HepG2 (cell line): ENCODE data around the gene SYPL2. TPM values are rescaled to one million over a fixed set of nuclear protein-coding genes. Genes with fewer than 3 reads are reported as not detected.

Source experiments
- ATAC-seq: fragments of 200-7000 bp; cut with Tn5 transposase; 3 replicates; pipeline ENCODE4 v1.9.1; 2020; ENCODE audit warnings: mild to moderate bottlenecking, moderate library complexity
- BruUV-seq: library from RNA; stranded (reverse); fragments of 400-500 nt; replicated peaks from 2 replicates; lab custom pipeline; 2021; lab: Mats Ljungman, UMichigan
- CTCF ChIA-PET: fragments of 300-600 bp; formaldehyde crosslinking; extraction: SDS; loops from one replicate; lab custom pipeline; 2021; ENCODE audit warnings: low total read pairs, inconsistent platforms, low intra/inter-chr PET ratio; lab: Yijun Ruan, JAX
- POLR2A ChIA-PET: fragments of 350-600 bp; sonication (Branson Sonifier 250); formaldehyde crosslinking; loops from one replicate; lab custom pipeline; 2020; ENCODE audit warnings: antibody characterized with exemption, inconsistent platforms; lab: Yijun Ruan, JAX
- DNase-seq: peaks from one replicate; pipeline ENCODE4 v3.0.0-alpha.2; 2015; ENCODE audit warnings: low spot score
- FAIRE-seq: peaks from 3 replicates; lab custom pipeline; 2011; peaks lifted over from hg19 to GRCh38; lab: Jason Lieb, UNC
- H2AFZ ChIP-seq: one replicate; pipeline ENCODE4 v1.6.1; 2011; ENCODE audit warnings: low read length, inconsistent platforms
- H3K27ac ChIP-seq: fragments of 300-600 bp; 3 replicates; pipeline ENCODE4 v1.8.0; 2011; ENCODE audit warnings: mixed run types, mild to moderate bottlenecking, mixed read lengths, low read length, inconsistent platforms; ENCODE audit not compliant: insufficient read depth; ENCODE audit errors: extremely low read length
- H3K27me3 ChIP-seq, 2 experiments: fragments of 200-600 bp in 1 of 2; 2 replicates in 1 of 2; 3 replicates in 1 of 2; pipeline versions ENCODE4 v1.6.0 to v1.8.0; 2011; ENCODE audit warnings: low read length in 2 of 2, mild to moderate bottlenecking in 2 of 2, moderate library complexity in 2 of 2, inconsistent platforms in 1 of 2; ENCODE audit not compliant: insufficient read depth in 2 of 2, control insufficient read depth in 1 of 2
- H3K36me3 ChIP-seq, 2 experiments: fragments of 200-600 bp in 1 of 2; replicated peaks in 1 of 2; 2 replicates in 1 of 2; 3 replicates in 1 of 2; pipeline versions ENCODE4 v1.5.1 to v1.8.0; 2011; ENCODE audit warnings: low read length in 2 of 2, inconsistent platforms in 1 of 2; ENCODE audit not compliant: insufficient read depth in 2 of 2, control insufficient read depth in 1 of 2
- H3K4me1 ChIP-seq: 2 replicates; pipeline ENCODE4 v1.5.1; 2012; ENCODE audit warnings: low read length, inconsistent platforms; ENCODE audit not compliant: insufficient read depth
- H3K4me2 ChIP-seq: 2 replicates; pipeline ENCODE4 v1.6.0; 2011; ENCODE audit warnings: low read depth, low read length, inconsistent platforms
- H3K4me3 ChIP-seq, 3 experiments: fragments of 200-600 bp in 1 of 3; sonication (generic), shearing (Covaris generic) in 1 of 3; replicated peaks in 1 of 3; 2 replicates each; pipeline ENCODE4 v1.5.1; 2011 to 2016; ENCODE audit warnings: low read length in 3 of 3, inconsistent platforms in 2 of 3, low read depth in 2 of 3, mild to moderate bottlenecking in 2 of 3, control low read depth in 1 of 3, mixed read lengths in 1 of 3; ENCODE audit not compliant: insufficient read depth in 1 of 3
- H3K79me2 ChIP-seq: one replicate; pipeline ENCODE4 v1.6.1; 2011; ENCODE audit warnings: low read length, inconsistent platforms; ENCODE audit not compliant: insufficient read depth
- H3K9ac ChIP-seq: 2 replicates; pipeline ENCODE4 v1.6.0; 2011; ENCODE audit warnings: mild to moderate bottlenecking, low read depth, low read length, inconsistent platforms; ENCODE audit not compliant: insufficient read depth
- H3K9me3 ChIP-seq: 2 replicates; pipeline ENCODE4 v1.5.1; 2012; ENCODE audit warnings: mild to moderate bottlenecking, low read length
- H4K20me1 ChIP-seq: 2 replicates; pipeline ENCODE4 v1.6.0; 2011; ENCODE audit warnings: inconsistent platforms, mild to moderate bottlenecking, low read length, moderate library complexity; ENCODE audit not compliant: insufficient read depth
- CEBPG ChIP-seq: IDR thresholded peaks from 2 replicates; pipeline ENCODE4 v1.6.1; 2016
- KLF16 ChIP-seq, 2 experiments: sonication (generic) in 1 of 2; formaldehyde crosslinking in 1 of 2; IDR thresholded peaks; 2 replicates each; pipeline versions ENCODE4 v1.6.1 to v1.8.0; 2016 to 2023; ENCODE audit warnings: missing genetic modification reagents in 2 of 2, missing compliant biosample characterization in 1 of 2
- RCOR2 ChIP-seq: IDR thresholded peaks from 2 replicates; pipeline ENCODE4 v1.6.1; 2016; ENCODE audit warnings: missing biosample characterization, missing genetic modification reagents
- SCMH1 ChIP-seq: sonication (generic); formaldehyde crosslinking; IDR thresholded peaks from 2 replicates; pipeline ENCODE4 v1.9.0; 2021; ENCODE audit warnings: missing genetic modification reagents, mild to moderate bottlenecking, borderline replicate concordance
- TCF12 ChIP-seq, 2 experiments: fragments of 450-650 bp in 1 of 2; sonication (generic) in 1 of 2; formaldehyde crosslinking in 1 of 2; IDR thresholded peaks; 2 replicates each; pipeline versions ENCODE4 v1.6.1 to v1.8.0; 2017 to 2022; ENCODE audit warnings: antibody characterized with exemption in 1 of 2, mild to moderate bottlenecking in 1 of 2, missing genetic modification reagents in 1 of 2, moderate library complexity in 1 of 2
- ZNF264 ChIP-seq: sonication (generic); formaldehyde crosslinking; IDR thresholded peaks from 2 replicates; pipeline ENCODE4 v1.4.0; 2020; ENCODE audit warnings: missing genetic modification reagents
- ZNF333 ChIP-seq: sonication (generic); formaldehyde crosslinking; IDR thresholded peaks from 2 replicates; pipeline ENCODE4 v1.4.0; 2020; ENCODE audit warnings: mild to moderate bottlenecking, missing genetic modification reagents, borderline replicate concordance
- ZNF776 ChIP-seq: sonication (generic); formaldehyde crosslinking; IDR thresholded peaks from 2 replicates; pipeline ENCODE4 v1.4.0; 2020; ENCODE audit warnings: mild to moderate bottlenecking, missing genetic modification reagents
- WGBS: methylation state at CpG from one replicate; pipeline ENCODE4 v1.1.6; 2017; ENCODE audit warnings: low lambda C conversion rate; 5-methylcytosine and 5-hydroxymethylcytosine counted together
- in situ Hi-C: cut with HindIII; loops from 2 replicates; pipeline ENCODE4 v1.10.0; 2017; ENCODE audit warnings: low pct_unique_long_range_greater_than_20kb; ENCODE audit not compliant: extremely low pct_ligation_motif_present
- intact Hi-C: fragments of 100-400 bp; cut with micrococcal nuclease; formaldehyde crosslinking; loops from one replicate; pipeline ENCODE4 v1.10.0; 2022; ENCODE audit not compliant: unreplicated experiment
- polyA plus RNA-seq, 8 experiments: library from polyadenylated mRNA; depleted of rRNA in 3 of 8; stranded (reverse) in 7 of 8; unstranded in 1 of 8; fragments of >200 nt; fragmentation: Illumina TruSeq in 4 of 8; extraction: Trizol in 4 of 8; gene quantifications; 2 replicates each; pipeline versions ENCODE4 v1.2.1 to v1.2.3, GENCODE V29; 2011 to 2016; ENCODE audit warnings: low read depth in 4 of 8, missing spikeins in 1 of 8, mixed read lengths in 1 of 8; ENCODE audit not compliant: insufficient read depth in 1 of 8
- total RNA-seq, 5 experiments: library from RNA; depleted of rRNA; stranded (reverse); fragments of >200 nt; fragmentation: Illumina TruSeq; extraction: Trizol; gene quantifications; 2 replicates each; pipeline ENCODE4 v1.2.3, GENCODE V29; 2016; ENCODE audit warnings: low read depth in 1 of 5

Gene SYPL2
- total and polyA plus RNA-seq, 2 of the 13 experiments (the other 11 are each of a cell fraction or from before 2014, with no cell fraction given): 0.17 to 0.24 TPM

DNA sequence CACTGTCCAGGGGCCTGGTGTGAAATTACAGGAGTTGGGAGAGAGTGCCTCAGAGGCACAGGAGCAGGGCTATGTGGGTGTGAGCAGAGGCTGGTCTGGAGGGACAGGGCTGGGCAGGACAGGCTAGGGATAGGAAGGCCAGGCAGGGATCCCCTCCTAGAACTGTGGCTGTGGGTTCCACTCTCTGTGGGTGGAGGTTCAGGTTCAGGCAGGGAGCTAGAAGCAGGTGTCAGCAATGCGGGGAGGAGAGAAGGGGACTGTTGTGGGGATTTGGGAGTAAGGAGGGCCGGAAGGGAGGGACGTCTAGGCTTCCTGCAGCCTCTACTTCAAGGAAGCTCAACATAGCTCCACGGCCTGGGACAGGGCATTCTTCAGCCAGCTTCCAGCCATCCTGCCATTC lies 65.0 kb downstream of the SYPL2 start:
- Histone ChIP-seq H3K27me3 (peaks cover 9 to 52% of the 10 kb centered on the region in 2 experiments; a peak in 4 of 5 replicates), H3K27ac (no peak overlapping the region), H3K4me3 (no peak overlapping the region), H4K20me1 (no peaks in the 10 kb centered on the region), H3K79me2 (no peaks in the 10 kb centered on the region), H3K36me3 (no peaks in the 10 kb centered on the region), H3K4me1 (peaks cover 18% of the 10 kb centered on the region; the same call in 1 of the 2 replicates), H3K9ac (no peak overlapping the region), H3K9me3 (no peaks in the 10 kb centered on the region), H3K4me2 (no peak overlapping the region), H2AFZ (no peak overlapping the region)
- no peak for FAIRE-seq
- no peak for TF ChIP-seq ZNF264 (CRISPR knock-in tag)
- TF ChIP-seq TCF12 (IDR thresholded peaks at IDR 0.05): no peak
- no peak for TF ChIP-seq TCF12 (CRISPR knock-in tag; IDR thresholded peaks at IDR 0.05)
- no peak for TF ChIP-seq KLF16 (CRISPR knock-in tag; IDR thresholded peaks at IDR 0.05)
- TF ChIP-seq SCMH1 (CRISPR knock-in tag): no peak
- no peak for TF ChIP-seq ZNF776 (CRISPR knock-in tag)
- TF ChIP-seq ZNF333 (CRISPR knock-in tag): no peak
- no peak for TF ChIP-seq CEBPG
- TF ChIP-seq RCOR2 (CRISPR knock-in tag): no peak
- in situ Hi-C loops (loop anchor here (5.0 to 10.0 kb wide), 2 partner anchors 39 to 267 kb away; partner anchors contain the start of gene CYB561D1), intact Hi-C loops (no loop called here)
- DNase-seq: no peak
- 77% methylated on average over 3 of the region's 4 CpGs for WGBS
- BruUV-seq: no TSS peak
- CTCF ChIA-PET: interaction anchor here (0.6 to 4.5 kb wide), 4 partner anchors 13 to 41 kb away, joined by 3 to 81 read pairs (median 38); partner anchors contain the start of gene CYB561D1
- POLR2A ChIA-PET: interaction anchor here (1.4 to 4.4 kb wide), 2 partner anchors 31 to 41 kb away, joined by 3 to 18 read pairs; no protein-coding TSS in a partner anchor
- peak; percentile 17; the same call in 2 of the 3 replicates for ATAC-seq

Other genes with a start within 250 kb of the SYPL2 start
- 3.1 and 4.0 TPM in 2 replicates for gene CELSR2, start 217.0 kb upstream of the SYPL2 start, total RNA-seq (2016; rRNA removed; fragmentation: Illumina TruSeq; extraction: Trizol)
- 6.6 and 7.8 TPM in 2 replicates for gene CELSR2, start 217.0 kb upstream of the SYPL2 start, polyA plus RNA-seq (2011; rRNA removed)
- 26.5 and 28.6 TPM in 2 replicates for gene PSRC1, start 183.4 kb upstream of the SYPL2 start, total RNA-seq (2016; rRNA removed; fragmentation: Illumina TruSeq; extraction: Trizol)
- 23.9 and 30.3 TPM in 2 replicates for gene PSRC1, start 183.4 kb upstream of the SYPL2 start, polyA plus RNA-seq (2011; rRNA removed)
- gene MYBPHL, start 159.5 kb upstream of the SYPL2 start, total RNA-seq (2016; rRNA removed; fragmentation: Illumina TruSeq; extraction: Trizol): 3.8 and 5.7 TPM in 2 replicates
- gene MYBPHL, start 159.5 kb upstream of the SYPL2 start, polyA plus RNA-seq (2011; rRNA removed): 3.7 and 6.1 TPM in 2 replicates
- 32.4 and 35.3 TPM in 2 replicates for gene SORT1, start 68.6 kb upstream of the SYPL2 start, total RNA-seq (2016; rRNA removed; fragmentation: Illumina TruSeq; extraction: Trizol)
- gene SORT1, start 68.6 kb upstream of the SYPL2 start, polyA plus RNA-seq (2011; rRNA removed): 79.7 and 93.0 TPM in 2 replicates
- gene PSMA5, start 40.1 kb upstream of the SYPL2 start, total RNA-seq (2016; rRNA removed; fragmentation: Illumina TruSeq; extraction: Trizol): 169 and 261 TPM in 2 replicates
- 116 and 140 TPM in 2 replicates for gene PSMA5, start 40.1 kb upstream of the SYPL2 start, polyA plus RNA-seq (2011; rRNA removed)
- gene ATXN7L2, start 17.4 kb downstream of the SYPL2 start, total RNA-seq (2016; rRNA removed; fragmentation: Illumina TruSeq; extraction: Trizol): 1.3 and 2.7 TPM in 2 replicates
- 2.8 and 3.0 TPM in 2 replicates for gene ATXN7L2, start 17.4 kb downstream of the SYPL2 start, polyA plus RNA-seq (2011; rRNA removed)
- 3.9 and 4.1 TPM in 2 replicates for gene CYB561D1, start 27.5 kb downstream of the SYPL2 start, total RNA-seq (2016; rRNA removed; fragmentation: Illumina TruSeq; extraction: Trizol)
- gene CYB561D1, start 27.5 kb downstream of the SYPL2 start, polyA plus RNA-seq (2011; rRNA removed): 3.9 and 4.5 TPM in 2 replicates
- 1.00 and 1.3 TPM in 2 replicates for gene AMIGO1, start 43.2 kb downstream of the SYPL2 start, total RNA-seq (2016; rRNA removed; fragmentation: Illumina TruSeq; extraction: Trizol)
- gene AMIGO1, start 43.2 kb downstream of the SYPL2 start, polyA plus RNA-seq (2011; rRNA removed): 0.40 and 0.85 TPM in 2 replicates
- not detected in 2 replicates for gene GPR61, start 73.3 kb downstream of the SYPL2 start, total RNA-seq (2016; rRNA removed; fragmentation: Illumina TruSeq; extraction: Trizol)
- gene GPR61, start 73.3 kb downstream of the SYPL2 start, polyA plus RNA-seq (2011; rRNA removed): not detected in 2 replicates
- 9.0 and 11.0 TPM in 2 replicates for gene GNAI3, start 82.1 kb downstream of the SYPL2 start, total RNA-seq (2016; rRNA removed; fragmentation: Illumina TruSeq; extraction: Trizol)
- 3.2 and 4.3 TPM in 2 replicates for gene GNAI3, start 82.1 kb downstream of the SYPL2 start, polyA plus RNA-seq (2011; rRNA removed)
- 0.20 and 0.24 TPM in 2 replicates for gene GNAT2, start 153.1 kb downstream of the SYPL2 start, total RNA-seq (2016; rRNA removed; fragmentation: Illumina TruSeq; extraction: Trizol)
- gene GNAT2, start 153.1 kb downstream of the SYPL2 start, polyA plus RNA-seq (2011; rRNA removed): 0.08 TPM in 1 of 2 replicates, not detected in the other
- 35.4 and 62.3 TPM in 2 replicates for gene AMPD2, start 153.3 kb downstream of the SYPL2 start, total RNA-seq (2016; rRNA removed; fragmentation: Illumina TruSeq; extraction: Trizol)
- gene AMPD2, start 153.3 kb downstream of the SYPL2 start, polyA plus RNA-seq (2011; rRNA removed): 82.0 and 101 TPM in 2 replicates
- gene GSTM4, start 189.6 kb downstream of the SYPL2 start, total RNA-seq (2016; rRNA removed; fragmentation: Illumina TruSeq; extraction: Trizol): 25.3 and 30.6 TPM in 2 replicates
- gene GSTM4, start 189.6 kb downstream of the SYPL2 start, polyA plus RNA-seq (2011; rRNA removed): 36.7 and 40.8 TPM in 2 replicates
- gene GSTM2, start 201.5 kb downstream of the SYPL2 start, total RNA-seq (2016; rRNA removed; fragmentation: Illumina TruSeq; extraction: Trizol): 6.5 and 7.0 TPM in 2 replicates
- gene GSTM2, start 201.5 kb downstream of the SYPL2 start, polyA plus RNA-seq (2011; rRNA removed): 15.0 and 17.0 TPM in 2 replicates
- gene GSTM1, start 221.3 kb downstream of the SYPL2 start, total RNA-seq (2016; rRNA removed; fragmentation: Illumina TruSeq; extraction: Trizol): not detected in 2 replicates
- gene GSTM1, start 221.3 kb downstream of the SYPL2 start, polyA plus RNA-seq (2011; rRNA removed): 0.42 and 0.55 TPM in 2 replicates
- not detected in 2 replicates for gene GSTM5, start 245.7 kb downstream of the SYPL2 start, total RNA-seq (2016; rRNA removed; fragmentation: Illumina TruSeq; extraction: Trizol)
- not detected in 2 replicates for gene GSTM5, start 245.7 kb downstream of the SYPL2 start, polyA plus RNA-seq (2011; rRNA removed)